ENCODE data around the gene FSTL5.
"Not testable (repeated sequence)": the region's sequence is repeated elsewhere in the genome, so short reads cannot be mapped to it uniquely, and the experiment has no call there.

FSTL5 gene

GRCh38 chr4:162163892-162164759 lies at the start of gene FSTL5:
FSTL5 (minus strand) TSS chr4:162164000; CDS start chr4:162111396, 52,604 bp downstream.
- DNase-seq (ENCODE audit: low read depth in 2 of 3, low spot score in 1 of 3), result peak; percentile 15 to 25 (median 25)

GRCh38 chr4:162209706-162210105 lies 45.9 kb upstream of the FSTL5 start:
- DNase-seq (ENCODE audit: low read depth in 2 of 3, low spot score in 1 of 3), result no peak

- not testable (repeated sequence) for DNase-seq (ENCODE audit: low read depth in 2 of 3, low spot score in 1 of 3)
Measured at GRCh38 chr4:162203478-162203877, 39.7 kb upstream of the FSTL5 start.

- no peak for DNase-seq (ENCODE audit: low read depth in 2 of 3, low spot score in 1 of 3)
Measured at GRCh38 chr4:162201673-162202072, 37.9 kb upstream of the FSTL5 start.

GRCh38 chr4:162170509-162170908 lies 6.7 kb upstream of the FSTL5 start:
- no peak for DNase-seq (ENCODE audit: low read depth in 2 of 3, low spot score in 1 of 3)

GRCh38 chr4:162164906-162165510 lies 1.2 kb upstream of the FSTL5 start:
- DNase-seq (ENCODE audit: low read depth in 2 of 3, low spot score in 1 of 3), result no peak

- no peak for DNase-seq (ENCODE audit: low read depth in 2 of 3, low spot score in 1 of 3)
Measured at GRCh38 chr4:162162672-162163071, 1.1 kb downstream of the FSTL5 start.

GRCh38 chr4:162157241-162157640 lies 6.6 kb downstream of the FSTL5 start:
- no peak for DNase-seq (ENCODE audit: low read depth in 2 of 3, low spot score in 1 of 3)

- no peak for DNase-seq (ENCODE audit: low read depth in 2 of 3, low spot score in 1 of 3)
Measured at GRCh38 chr4:162154862-162155540, 8.8 kb downstream of the FSTL5 start.

- DNase-seq (ENCODE audit: low read depth in 2 of 3, low spot score in 1 of 3), result no peak
Measured at GRCh38 chr4:162151850-162152249, 11.9 kb downstream of the FSTL5 start.

- DNase-seq (ENCODE audit: low read depth in 2 of 3, low spot score in 1 of 3), result no peak
Measured at GRCh38 chr4:162151386-162151785, 12.4 kb downstream of the FSTL5 start.

- no peak for DNase-seq (ENCODE audit: low read depth in 2 of 3, low spot score in 1 of 3)
Measured at GRCh38 chr4:162149644-162150043, 14.2 kb downstream of the FSTL5 start.

- no peak for DNase-seq (ENCODE audit: low read depth in 2 of 3, low spot score in 1 of 3)
Measured at GRCh38 chr4:162140051-162140683, 23.6 kb downstream of the FSTL5 start.

- no peak for DNase-seq (ENCODE audit: low read depth in 2 of 3, low spot score in 1 of 3)
Measured at GRCh38 chr4:162139412-162139811, 24.4 kb downstream of the FSTL5 start.

- no peak for DNase-seq (ENCODE audit: low read depth in 2 of 3, low spot score in 1 of 3)
Measured at GRCh38 chr4:162131256-162131655, 32.5 kb downstream of the FSTL5 start.

- DNase-seq (ENCODE audit: low read depth in 2 of 3, low spot score in 1 of 3), result no peak
Measured at GRCh38 chr4:162126729-162127128, 37.1 kb downstream of the FSTL5 start.

- DNase-seq (ENCODE audit: low read depth in 2 of 3, low spot score in 1 of 3), result no peak
Measured at GRCh38 chr4:162117051-162117450, 46.7 kb downstream of the FSTL5 start.

- DNase-seq (ENCODE audit: low read depth in 2 of 3, low spot score in 1 of 3), result no peak
Measured at GRCh38 chr4:162116095-162116779, 47.6 kb downstream of the FSTL5 start.

GRCh38 chr4:162115333-162115732 lies 48.5 kb downstream of the FSTL5 start:
- DNase-seq (ENCODE audit: low read depth in 2 of 3, low spot score in 1 of 3), result no peak

- DNase-seq (ENCODE audit: low read depth in 2 of 3, low spot score in 1 of 3), result no peak
Measured at GRCh38 chr4:162111078-162111477, 52.7 kb downstream of the FSTL5 start.

Data from stimulated activated CD4-positive, alpha-beta T cell treated with anti-CD3 and anti-CD28 coated beads, Interleukin-12 subunit alpha, Interleukin-12 subunit beta, amount 100 ng/mL, for 48 hours (primary cell).